Hematopoietic multipotent progenitor cell (in vitro differentiated cells): ENCODE measurements around the gene CDK5RAP1. TPM values are rescaled to one million over a fixed set of nuclear protein-coding genes. Genes with fewer than 3 reads are reported as not detected.

Experiments
- DNase-seq, 3 donors: peaks; one replicate each; pipeline ENCODE4 v3.0.0-alpha.2; 2011 to 2015; ENCODE audit warnings: low read depth in 2 of 3, low spot score in 2 of 3
- total RNA-seq: library from RNA; depleted of rRNA; stranded (reverse); fragments of >200 nt; gene quantifications from one replicate; pipeline ENCODE4 v1.2.3, GENCODE V29; 2012

CDK5RAP1 gene
- total RNA-seq, 1 donor, result 21.8 TPM

DNA sequence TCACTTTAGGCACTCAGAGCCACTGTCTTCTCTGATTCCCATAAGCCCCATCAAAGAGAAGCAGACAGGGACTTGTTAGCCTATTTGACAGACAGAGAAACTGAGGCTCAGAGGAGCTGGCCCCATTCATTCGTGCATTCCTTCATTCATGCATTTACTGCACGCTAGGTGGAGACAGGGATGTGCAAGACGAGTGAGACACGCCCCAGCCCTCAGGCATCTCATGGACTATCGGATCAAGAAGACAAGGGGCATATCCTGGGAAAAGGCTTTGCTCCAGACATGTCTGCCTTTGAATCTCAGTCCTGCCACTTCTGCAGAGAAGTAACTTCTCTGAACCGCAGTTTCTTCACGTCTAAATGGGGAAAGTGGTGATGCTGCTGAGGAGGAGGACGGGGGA lies 64.2 kb downstream of the CDK5RAP1 start:
- no peak for DNase-seq

DNA sequence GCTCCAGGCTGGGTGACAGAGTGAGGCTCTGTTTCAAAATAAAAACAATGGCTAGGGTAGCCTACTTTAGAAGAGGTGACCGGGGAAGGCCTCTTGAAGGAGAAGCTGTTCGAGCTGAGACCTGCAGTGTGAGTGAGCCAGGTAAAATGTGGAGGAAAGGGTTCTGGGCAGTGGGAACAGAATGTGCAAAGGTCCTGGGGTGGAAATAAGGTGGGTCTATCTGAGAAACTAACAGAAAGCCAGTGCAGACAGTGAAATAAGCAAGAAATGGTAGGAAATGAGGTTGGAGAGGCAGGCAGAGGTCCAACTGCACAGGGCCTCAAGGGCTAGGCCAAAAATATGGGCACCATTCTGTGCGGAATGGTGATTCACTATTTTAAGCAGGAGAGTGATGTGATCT lies 64.9 kb downstream of the CDK5RAP1 start:
- DNase-seq, result no peak

DNA sequence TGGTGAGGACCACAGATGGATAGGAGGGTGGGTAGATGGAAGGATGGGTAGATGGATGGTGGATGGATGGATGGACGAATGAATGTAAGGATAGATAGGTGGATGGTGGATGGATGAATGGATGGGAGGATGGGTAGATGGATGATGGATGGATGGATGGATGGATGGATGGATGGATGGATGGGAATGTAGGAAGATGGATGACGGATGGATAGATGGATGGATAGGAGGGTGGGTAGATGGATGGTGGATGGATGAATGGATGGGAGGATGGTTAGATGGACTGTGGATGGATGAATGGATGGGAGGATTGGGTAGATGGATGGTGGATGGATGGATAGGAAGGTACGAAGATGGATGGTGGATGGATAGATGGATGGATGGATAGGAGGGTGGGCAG lies 67.2 kb downstream of the CDK5RAP1 start:
- no peak for DNase-seq

DNA sequence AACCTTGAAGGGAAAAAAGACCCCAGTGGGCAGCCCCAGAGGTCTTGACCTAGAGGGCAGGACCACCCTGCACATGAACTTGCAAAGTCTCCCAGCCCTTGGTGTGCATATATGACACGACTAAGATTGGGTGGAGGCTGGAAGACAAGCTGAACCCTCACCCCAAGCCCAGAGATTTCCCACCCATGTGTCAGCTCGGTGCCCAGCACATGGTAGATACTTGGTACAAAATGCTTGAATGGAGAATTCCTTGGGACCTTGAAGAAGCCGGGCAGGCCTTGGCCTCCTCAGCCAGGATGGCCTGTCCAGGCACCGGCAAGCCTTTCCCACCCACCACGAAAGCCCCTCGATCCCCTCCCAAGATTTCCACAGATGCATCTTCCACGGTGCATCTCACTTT lies 67.7 kb downstream of the CDK5RAP1 start:
- no peak for DNase-seq

DNA sequence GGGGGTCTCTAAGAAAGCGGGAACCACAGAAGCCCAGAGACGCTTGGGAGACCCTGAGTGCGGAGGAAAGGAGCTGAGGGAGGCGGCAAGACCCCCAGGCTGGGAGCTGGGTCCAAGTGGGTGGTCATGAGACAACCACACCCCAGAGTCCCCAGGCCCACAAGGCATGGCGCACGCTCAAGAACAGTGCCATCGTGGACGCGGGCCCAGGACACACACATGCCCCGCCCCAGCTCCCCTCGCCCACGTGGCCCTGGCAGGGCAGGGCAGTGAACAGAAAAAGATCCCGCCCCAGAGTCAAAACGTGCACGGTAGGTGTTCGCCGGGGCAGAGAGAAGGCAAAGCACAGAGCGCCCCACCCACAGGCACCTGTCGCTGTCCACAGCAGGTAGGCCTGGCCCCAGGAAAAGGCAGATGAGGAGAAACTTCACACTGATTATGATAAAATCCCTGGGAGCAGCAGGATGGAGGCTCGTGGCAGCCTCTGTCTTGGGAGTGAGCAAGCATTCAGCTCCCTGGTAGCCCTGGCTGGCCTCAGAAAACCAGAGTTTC lies 68.3 kb downstream of the CDK5RAP1 start:
- DNase-seq, result no peak

GRCh38 chr20:33328157-33329137 lies 72.9 kb downstream of the CDK5RAP1 start:
- no peak for DNase-seq

DNA sequence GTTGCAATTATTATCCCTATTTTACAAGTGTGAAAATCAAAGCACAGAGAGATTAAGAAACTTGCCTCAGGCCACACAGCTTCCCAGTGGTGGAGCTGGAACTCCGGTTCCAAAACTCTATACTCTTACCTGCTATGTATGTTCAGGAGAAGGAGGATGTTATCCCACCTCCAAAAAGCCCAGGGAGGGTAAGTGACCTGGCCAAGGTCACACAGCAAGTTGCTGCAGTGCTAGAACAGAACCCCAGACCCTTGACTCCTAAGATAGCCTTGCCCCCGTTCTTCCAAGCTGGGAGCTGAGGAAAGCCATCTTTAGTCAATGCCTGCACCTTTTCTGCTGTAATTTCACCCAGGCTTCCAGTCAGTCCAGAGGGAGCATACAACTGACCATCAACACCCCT lies 76.0 kb downstream of the CDK5RAP1 start:
- no peak for DNase-seq

- no peak for DNase-seq
These were observed 78.1 kb downstream of the CDK5RAP1 start for GRCh38 chr20:33323236-33323635.

GRCh38 chr20:33322456-33322855 lies 78.9 kb downstream of the CDK5RAP1 start:
- DNase-seq, result no peak

DNA sequence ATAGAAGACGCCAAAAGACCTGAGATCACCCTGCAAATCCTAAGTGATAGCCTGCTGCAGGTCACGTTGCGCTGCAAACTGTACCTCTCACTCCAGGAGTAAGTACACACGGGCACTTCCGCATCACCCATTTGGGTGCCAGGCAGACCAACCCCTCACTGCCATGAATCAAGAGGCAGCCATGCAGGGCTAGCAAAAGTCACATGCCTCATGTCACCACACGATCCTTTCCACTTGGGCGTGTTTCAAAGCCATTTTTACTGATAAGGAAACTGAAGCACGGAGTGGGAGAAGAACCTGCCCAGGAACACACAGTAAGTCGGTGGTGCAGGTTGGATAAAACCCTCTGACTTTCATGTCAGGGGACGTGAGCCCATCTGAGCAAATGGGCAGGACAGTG lies 81.3 kb downstream of the CDK5RAP1 start:
- DNase-seq, result no peak

DNA sequence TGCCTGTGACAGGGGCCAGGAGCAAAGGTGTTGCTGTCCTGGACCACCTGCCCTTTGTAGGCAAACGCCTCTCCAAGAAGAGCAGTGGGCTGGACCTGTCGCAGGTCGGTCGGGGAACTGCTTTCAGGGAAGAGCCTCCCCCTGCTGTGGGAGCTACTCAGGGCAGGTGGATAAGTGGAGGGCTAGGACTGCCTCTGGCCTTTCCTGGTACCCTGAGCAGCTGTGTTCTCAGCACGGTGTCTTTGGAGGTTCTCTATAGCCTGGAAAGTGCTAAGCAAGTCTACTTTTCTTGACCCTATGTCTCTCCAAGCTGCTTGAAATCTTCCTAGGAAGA lies 83.3 kb downstream of the CDK5RAP1 start:
- DNase-seq, result no peak

- DNase-seq, result no peak
These were observed 83.8 kb downstream of the CDK5RAP1 start for GRCh38 chr20:33317424-33318095.

DNA sequence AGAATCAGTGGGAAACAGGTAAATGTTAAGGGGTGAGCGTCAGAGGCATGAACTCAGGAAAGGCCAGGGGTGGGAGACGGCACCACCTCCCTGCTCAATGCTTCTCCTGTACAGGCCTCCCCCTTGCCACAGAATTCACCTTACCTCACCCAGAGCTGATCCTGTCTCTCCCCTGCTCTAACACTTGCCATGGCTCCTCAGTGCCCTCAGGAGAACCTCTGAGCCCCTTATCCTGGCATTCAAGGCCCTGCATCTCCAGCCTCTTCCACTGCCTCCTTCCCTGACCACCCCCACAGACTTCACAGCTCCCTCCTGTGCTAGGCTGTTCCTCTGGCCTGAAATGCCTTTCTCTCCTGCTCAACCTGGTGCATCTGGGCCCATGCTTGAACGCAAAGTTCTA lies 84.4 kb downstream of the CDK5RAP1 start:
- no peak for DNase-seq

DNA sequence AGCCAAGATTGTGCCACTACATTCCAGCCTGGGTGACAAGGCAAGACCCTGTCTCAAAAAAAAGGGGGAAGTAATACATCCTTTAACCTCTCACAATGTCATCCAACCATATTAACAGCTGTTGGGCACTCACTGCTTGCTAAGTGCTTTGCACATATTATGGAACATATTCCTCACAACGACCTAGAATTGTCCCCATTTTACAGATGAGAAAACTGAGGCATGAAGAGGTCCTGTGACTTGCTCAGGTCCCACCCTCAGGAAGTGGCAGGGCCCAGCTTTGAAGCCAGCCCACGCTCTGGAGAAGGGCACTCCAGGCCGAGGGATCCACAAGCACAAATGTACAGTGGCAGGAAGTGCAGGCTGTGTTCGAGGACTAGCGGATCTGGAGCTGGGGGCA lies 85.0 kb downstream of the CDK5RAP1 start:
- no peak for DNase-seq

DNA sequence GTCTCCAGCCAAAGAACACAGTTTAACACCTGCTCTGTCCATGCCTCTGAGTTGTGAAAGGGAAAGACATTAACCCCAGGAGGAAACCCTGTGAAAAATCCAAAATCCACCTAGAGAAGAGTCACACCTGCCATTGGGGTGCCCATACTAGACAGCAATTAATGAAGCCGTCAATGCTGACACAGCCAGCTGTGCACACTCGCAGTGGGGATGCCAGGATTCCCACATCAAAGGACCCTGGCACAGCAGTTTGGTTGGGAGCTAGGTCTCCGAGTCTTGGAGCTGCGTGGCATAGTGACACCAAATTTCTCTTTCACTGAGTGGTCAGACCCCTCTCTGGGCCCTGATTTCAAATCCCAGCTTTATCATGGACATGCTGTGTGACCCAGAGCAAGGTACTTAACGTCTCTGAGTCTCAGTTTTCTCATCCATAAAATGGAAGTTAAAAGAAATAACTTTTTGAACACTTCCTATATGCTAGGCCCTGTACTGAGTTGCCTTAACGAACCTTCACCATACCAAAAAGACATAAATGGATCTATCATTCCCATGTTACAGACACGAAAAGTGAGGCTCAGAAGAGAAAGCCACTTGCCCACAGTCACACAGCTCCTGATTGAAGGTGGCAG lies 87.5 kb downstream of the CDK5RAP1 start:
- no peak for DNase-seq

GRCh38 chr20:33312583-33312982 lies 88.7 kb downstream of the CDK5RAP1 start:
- no peak for DNase-seq

- DNase-seq, result no peak
These were observed 89.3 kb downstream of the CDK5RAP1 start for GRCh38 chr20:33311996-33312395.

- DNase-seq, result no peak
These were observed 90.3 kb downstream of the CDK5RAP1 start for GRCh38 chr20:33311011-33311410.

DNA sequence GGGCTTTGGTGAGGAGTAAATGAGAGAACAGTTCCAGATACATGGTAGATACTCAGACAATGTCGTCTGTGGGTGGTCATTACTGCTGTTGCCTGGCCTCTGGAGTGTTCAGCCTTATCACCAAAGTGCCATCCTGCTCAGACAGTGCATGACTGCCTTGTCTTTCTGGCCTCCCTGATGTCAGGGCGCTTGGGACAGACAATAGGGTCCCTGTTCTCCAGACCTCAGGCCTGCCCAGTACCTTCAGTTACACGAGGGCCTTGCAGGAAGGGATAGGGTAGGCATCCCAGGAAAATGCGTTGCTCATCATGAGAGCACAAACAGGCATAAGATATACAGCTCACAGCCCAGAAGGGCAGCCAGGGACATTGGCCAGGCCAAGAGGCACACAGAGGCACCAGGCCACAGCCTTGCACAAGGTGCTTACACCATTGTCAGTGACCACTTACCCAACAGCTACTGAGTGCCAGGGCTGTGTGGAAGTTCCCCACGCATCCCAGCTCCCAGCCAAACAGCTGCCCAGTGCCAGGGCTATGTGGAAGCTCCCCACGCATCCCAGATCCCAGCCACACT lies 90.9 kb downstream of the CDK5RAP1 start:
- DNase-seq, result no peak

GRCh38 chr20:33309631-33310030 lies 91.7 kb downstream of the CDK5RAP1 start:
- no peak for DNase-seq
